GM19193 (cell line): ENCODE measurements around the gene POLD3.

Source experiments
- POLR2A ChIP-seq: IDR thresholded peaks from 4 replicates; pipeline ENCODE4 v1.6.1; 2011; ENCODE audit not compliant: insufficient read depth, insufficient read length; ENCODE audit errors: extremely low read depth

The POLD3 gene

DNA sequence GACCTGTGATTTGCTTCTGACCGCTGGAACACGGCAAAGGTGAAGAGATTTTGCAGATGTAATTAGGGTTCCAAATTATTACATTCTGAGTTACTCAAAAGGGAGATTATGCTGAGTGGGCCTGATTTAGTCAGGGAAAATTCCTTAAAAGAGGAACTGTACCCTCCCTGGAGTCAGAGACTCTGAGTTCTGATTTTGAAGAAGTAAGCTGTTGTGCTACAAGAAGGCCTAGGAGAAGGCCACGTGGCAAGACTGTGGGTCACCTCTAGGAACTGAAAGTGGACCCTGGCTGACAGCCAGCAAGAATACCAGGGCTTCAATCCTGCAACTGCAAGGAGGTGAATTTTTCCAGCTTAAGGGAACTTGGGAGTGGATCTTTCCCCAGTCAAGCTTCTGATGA is 93.5 kb downstream of the POLD3 start:
- no peak for TF ChIP-seq POLR2A

DNA sequence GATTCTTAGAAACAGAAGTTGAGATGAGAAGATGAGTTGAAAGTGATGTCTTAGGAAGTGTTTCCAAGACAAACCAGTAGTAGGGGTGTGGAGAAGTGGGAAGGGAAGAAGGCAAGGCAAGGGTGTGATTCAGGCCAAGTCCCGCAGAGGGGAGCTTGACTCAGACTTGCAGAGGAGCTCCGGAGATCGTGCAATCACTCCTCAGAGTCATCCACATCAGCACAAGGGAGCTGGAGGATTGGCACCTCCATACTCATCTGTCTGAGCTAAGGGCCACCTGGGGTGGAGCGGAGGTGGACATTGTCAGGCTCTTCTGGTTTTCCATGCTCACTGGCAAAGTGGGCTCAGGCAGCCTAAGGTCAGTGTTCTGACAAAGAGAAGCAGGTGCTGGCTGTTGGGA is 94.4 kb downstream of the POLD3 start:
- no peak for TF ChIP-seq POLR2A

DNA sequence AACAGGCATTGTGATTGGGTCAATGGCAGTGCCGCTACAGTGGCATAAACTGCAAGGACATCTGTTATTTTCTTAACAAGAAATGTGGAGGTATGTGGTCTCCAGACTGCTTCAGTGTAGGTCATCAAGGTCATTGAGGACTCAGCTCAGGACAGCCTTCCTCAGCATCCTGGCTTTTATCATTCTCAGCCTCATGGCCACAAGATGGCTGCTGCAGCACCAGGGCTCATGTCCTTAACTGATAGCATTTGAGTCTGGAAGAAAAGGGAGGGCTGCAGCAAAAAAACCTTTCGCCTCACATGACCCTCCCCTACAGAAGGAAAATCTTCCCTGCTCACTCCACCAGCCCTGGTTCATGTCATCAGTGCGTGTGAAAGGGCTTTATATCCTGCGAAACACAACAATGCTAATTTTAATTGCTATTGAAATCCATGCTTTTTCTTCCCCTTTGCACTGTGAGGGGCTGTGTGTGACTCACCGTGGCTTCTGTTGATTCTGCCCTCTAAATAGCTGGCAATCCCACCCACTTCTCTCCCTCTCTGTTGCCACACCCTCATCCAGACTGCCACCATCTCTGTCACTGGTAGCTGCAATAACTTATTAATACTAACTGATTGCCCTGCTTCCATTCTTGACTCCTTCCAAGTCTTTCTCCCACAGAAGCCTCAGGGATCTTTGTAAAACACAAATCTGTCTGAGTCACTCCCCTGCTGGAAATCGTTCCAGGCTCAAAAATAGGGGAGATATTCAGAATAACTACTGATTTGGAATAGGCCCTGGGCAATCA is 95.0 kb downstream of the POLD3 start:
- no peak for TF ChIP-seq POLR2A

DNA sequence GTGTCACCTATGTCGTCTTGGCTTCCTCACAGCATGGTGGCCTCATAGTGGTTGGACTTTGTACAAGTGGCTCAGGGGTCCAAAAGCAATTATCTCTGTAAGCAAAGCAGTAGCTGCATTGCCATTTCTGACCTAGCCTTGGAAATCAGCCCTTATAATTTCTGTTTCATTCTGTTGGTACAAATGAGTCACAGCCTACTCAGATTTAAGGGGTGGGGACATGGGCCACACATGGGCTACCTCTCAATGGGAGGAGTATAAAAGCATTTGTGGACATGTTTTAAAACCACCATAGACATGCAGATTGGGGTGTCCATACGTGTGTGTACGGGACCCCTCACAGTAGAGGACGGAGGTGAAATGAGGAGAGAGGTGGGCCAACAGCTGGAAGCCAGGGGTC is 97.3 kb downstream of the POLD3 start:
- TF ChIP-seq POLR2A: no peak

DNA sequence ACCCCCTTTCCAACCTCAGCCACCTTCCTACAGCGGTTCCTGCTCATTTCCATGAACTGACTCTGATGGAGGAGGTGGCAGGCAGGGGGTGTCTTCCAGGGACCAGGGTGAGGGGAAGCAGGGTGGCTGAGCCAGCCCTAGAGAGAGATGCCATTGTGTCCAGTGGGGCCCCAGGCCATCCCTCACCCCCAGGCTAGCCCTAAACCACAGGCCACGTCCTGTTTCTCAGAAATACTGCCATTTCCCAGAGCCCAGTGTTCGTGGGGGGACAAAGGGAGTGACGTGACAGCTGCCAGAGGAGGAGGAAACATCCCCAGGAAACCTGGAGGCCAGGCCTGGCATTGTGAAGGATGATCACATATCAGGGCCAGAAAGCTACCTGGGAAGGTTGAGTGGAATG is 99.4 kb downstream of the POLD3 start:
- TF ChIP-seq POLR2A: no peak
